Measurements from ENCODE around the gene SQSTM1. TPM values are rescaled to one million over a fixed set of nuclear protein-coding genes. Genes with fewer than 3 reads are reported as not detected.

Gene SQSTM1
- total RNA-seq, result 100 to 1,000 TPM; 341 to 466 (median 391) TPM
- 100 to 1,000 TPM; 131 to 210 TPM for polyA plus RNA-seq
- long read RNA-seq, donor 1, transcript SQSTM1-201 (7 exons, 2,253 nt), result minor isoform, 16 of 377 reads
- long read RNA-seq, donor 1, transcript SQSTM1-202 (8 exons, 2,986 nt), result major isoform, 182 of 377 reads
- long read RNA-seq, donor 1, partial matches to known transcripts, result 45 of 377 reads
- long read RNA-seq, donor 1, other reads (novel, unspliced or antisense), result 133 of 377 reads
- long read RNA-seq, donor 2, transcript SQSTM1-201 (7 exons, 2,253 nt), result minor isoform, 21 of 304 reads
- long read RNA-seq, donor 2, transcript SQSTM1-202 (8 exons, 2,986 nt), result major isoform, 149 of 304 reads
- long read RNA-seq, donor 2, partial matches to known transcripts, result 40 of 304 reads
- long read RNA-seq, donor 2, other reads (novel, unspliced or antisense), result 92 of 304 reads
- long read RNA-seq, donor 3, transcript SQSTM1-202 (8 exons, 2,986 nt), result major isoform, 330 of 559 reads
- long read RNA-seq, donor 3, transcript SQSTM1-201 (7 exons, 2,253 nt), result minor isoform, 7 of 559 reads
- long read RNA-seq, donor 3, partial matches to known transcripts, result 49 of 559 reads
- long read RNA-seq, donor 3, other reads (novel, unspliced or antisense), result 173 of 559 reads

DNA sequence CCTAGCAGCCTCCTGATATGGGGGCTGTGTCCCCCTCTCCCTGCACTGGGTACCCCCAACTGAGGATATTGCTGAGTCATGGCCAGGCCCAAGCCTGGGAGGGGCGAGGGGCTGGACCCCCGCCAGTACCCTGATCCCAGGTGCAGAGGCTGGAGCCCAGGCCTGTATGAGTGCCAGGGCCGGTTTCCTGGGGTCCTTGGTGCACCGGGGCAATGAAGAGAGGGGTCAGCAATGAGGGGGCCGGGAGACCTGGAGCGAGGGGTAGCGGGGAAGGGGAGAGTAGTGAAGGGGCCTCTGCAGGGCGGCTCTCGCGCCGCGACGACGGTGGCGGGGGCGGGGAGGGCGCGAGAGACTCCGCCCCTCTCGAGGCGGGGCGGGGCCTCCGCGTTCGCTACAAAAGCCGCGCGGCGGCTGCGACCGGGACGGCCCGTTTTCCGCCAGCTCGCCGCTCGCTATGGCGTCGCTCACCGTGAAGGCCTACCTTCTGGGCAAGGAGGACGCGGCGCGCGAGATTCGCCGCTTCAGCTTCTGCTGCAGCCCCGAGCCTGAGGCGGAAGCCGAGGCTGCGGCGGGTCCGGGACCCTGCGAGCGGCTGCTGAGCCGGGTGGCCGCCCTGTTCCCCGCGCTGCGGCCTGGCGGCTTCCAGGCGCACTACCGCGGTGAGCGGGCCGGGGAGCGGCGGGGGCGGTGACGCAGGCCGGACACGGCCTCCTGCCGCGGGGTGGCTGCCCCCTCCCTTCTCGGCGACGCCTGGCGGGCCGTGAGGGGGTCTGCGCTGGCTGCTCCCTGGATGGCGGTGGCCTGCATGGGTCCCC lies at the start of gene SQSTM1:
SQSTM1 (plus strand) TSS at position 423 of the 815 bp plus-strand sequence; CDS start at position 455, 32 bp downstream.
- no peaks in the 10 kb centered on the region for H3K27me3 ChIP-seq
- H3K27ac ChIP-seq, result peak within 1 kb of the TSS; percentile 97 to 100 (median 100)
- H3K4me3 ChIP-seq, result peak within 1 kb of the TSS; percentile 84 to 100 (median 97)
- peaks cover 4 to 39% (median 29%) of the 10 kb centered on the region in 9 donors for H3K36me3 ChIP-seq
- WGBS, 2 donors, result 0% methylated on average over 65 to 81 of the region's 81 CpGs
- DNase-seq, result peak; percentile 84 to 90
- intact Hi-C loops (cut with DNase I), result loop anchor here in 2 of 10 donors (5.0 to 10.0 kb wide), 2 partner anchors 37 to 84 kb away; partner anchors contain the start of genes MRNIP (in 2 of the 2) and TBC1D9B (in 1 of the 2)
- TF ChIP-seq, protein P1, sequence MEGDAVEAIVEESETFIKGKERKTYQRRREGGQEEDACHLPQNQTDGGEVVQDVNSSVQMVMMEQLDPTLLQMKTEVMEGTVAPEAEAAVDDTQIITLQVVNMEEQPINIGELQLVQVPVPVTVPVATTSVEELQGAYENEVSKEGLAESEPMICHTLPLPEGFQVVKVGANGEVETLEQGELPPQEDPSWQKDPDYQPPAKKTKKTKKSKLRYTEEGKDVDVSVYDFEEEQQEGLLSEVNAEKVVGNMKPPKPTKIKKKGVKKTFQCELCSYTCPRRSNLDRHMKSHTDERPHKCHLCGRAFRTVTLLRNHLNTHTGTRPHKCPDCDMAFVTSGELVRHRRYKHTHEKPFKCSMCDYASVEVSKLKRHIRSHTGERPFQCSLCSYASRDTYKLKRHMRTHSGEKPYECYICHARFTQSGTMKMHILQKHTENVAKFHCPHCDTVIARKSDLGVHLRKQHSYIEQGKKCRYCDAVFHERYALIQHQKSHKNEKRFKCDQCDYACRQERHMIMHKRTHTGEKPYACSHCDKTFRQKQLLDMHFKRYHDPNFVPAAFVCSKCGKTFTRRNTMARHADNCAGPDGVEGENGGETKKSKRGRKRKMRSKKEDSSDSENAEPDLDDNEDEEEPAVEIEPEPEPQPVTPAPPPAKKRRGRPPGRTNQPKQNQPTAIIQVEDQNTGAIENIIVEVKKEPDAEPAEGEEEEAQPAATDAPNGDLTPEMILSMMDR (IDR thresholded peaks at IDR 0.05), result peak in 3 of 9 donors; percentile 2 to 23 (median 16)
- H3K4me1 ChIP-seq, result peaks cover 23 to 83% (median 75%) of the 10 kb centered on the region in 9 donors
- peak; percentile 70 to 81 (median 78) for ATAC-seq
- H3K9me3 ChIP-seq, result no peaks in the 10 kb centered on the region

DNA sequence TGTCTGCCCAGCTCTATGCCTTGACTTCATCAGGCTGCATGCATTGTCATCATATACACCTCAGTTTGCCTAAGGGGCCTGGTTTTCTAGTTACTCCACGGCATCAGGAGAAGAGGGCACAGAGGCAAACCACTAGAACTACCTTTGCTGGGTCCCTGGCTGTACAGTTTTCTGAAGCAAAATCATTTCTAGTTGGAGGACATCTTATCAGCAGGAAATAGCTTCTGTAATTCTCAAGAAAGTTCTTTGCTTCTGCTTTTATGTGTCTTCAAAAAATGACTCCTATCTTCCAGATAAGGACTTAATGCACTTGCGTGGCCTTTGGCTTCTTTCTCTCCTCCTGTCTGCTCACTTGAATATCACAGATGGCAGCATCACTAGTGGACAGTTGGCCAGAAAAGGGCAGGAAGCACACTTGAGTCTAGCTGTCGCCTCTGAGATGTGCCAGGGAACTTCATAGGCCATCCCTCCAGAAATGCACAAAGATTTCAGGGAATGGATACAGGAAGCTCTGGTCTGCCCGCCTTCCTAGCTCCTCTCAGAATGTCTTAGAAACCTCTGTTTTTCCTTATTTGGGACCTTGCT lies 49.3 kb upstream of the SQSTM1 start:
- ATAC-seq (no peak), DNase-seq (no peak)
- no peaks in the 10 kb centered on the region for H3K9me3 ChIP-seq
- peaks cover 0 to 46% (median 17%) of the 10 kb centered on the region in 9 donors for H3K4me1 ChIP-seq
- TF ChIP-seq, protein P1 (IDR thresholded peaks at IDR 0.05), result no peak
- intact Hi-C loops (cut with DNase I), result loop anchor here in 1 of 10 donors (2.0 kb wide), 1 partner anchor 19 kb away; no protein-coding TSS in a partner anchor
- WGBS, 2 donors, result 77 to 85% methylated on average over 4 of the region's 4 CpGs
- peaks cover 0 to 100% (median 76%) of the 10 kb centered on the region in 9 donors for H3K36me3 ChIP-seq
- H3K27ac ChIP-seq, result peak overlapping the region in 1 of 10 donors; percentile 47
- no peaks in the 10 kb centered on the region for H3K27me3 ChIP-seq
- H3K4me3 ChIP-seq, result no peak overlapping the region

DNA sequence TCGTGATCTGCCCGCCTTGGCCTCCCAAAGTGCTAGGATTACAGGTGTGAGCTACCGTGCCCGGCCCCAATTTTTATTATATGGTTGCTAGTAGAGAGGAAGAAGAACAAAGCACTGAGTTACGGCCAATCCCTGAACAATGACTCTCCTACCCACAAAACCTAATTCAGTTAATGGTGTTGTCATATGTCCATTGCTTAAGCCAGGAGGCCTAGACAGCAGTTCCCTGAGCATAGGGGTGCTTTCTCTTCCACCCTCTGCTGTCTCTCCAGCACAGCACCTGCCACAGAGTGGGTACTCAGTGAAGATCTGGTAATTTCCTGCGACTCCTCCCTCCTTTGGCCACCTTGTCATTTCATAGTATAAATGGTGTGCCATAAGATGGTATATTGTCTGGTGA lies 48.4 kb upstream of the SQSTM1 start:
- Histone ChIP-seq H3K27ac (peak overlapping the region in 1 of 10 donors; percentile 42), H3K4me3 (no peak overlapping the region), H3K9me3 (no peaks in the 10 kb centered on the region), H3K4me1 (peaks cover 0 to 46% (median 7%) of the 10 kb centered on the region in 9 donors), H3K36me3 (peaks cover 0 to 100% (median 73%) of the 10 kb centered on the region in 9 donors), H3K27me3 (no peaks in the 10 kb centered on the region)
- intact Hi-C loops (cut with DNase I), result no loop called here
- TF ChIP-seq, protein P1 (IDR thresholded peaks at IDR 0.05), result no peak
- no peak for ATAC-seq
- 94 to 96% methylated on average over 6 of the region's 6 CpGs for WGBS, 2 donors
- no peak for DNase-seq
